Natural killer cell (primary cell): ENCODE data around the gene TMEM135. TPM values are rescaled to one million over a fixed set of nuclear protein-coding genes. Genes with fewer than 3 reads are reported as not detected.

ENCODE experiments used
- ATAC-seq, 3 donors: fragments of 150-1000 bp in 2 of 3; fragments of 200-7000 bp in 1 of 3; cut with Tn5 transposase; 1 replicate in 1 of 3; 2 replicates in 2 of 3; pipeline ENCODE4 v1.10.0; 2021; ENCODE audit warnings: mild to moderate bottlenecking in 2 of 3, moderate library complexity in 2 of 3
- DNase-seq, 2 donors: peaks; one replicate each; pipeline versions ENCODE4 v3.0.0 to v3.0.0-alpha.2; 2013 to 2021; ENCODE audit warnings: mixed read lengths in 1 of 2
- H3K27ac ChIP-seq: one replicate; pipeline ENCODE4 v1.5.1; 2013; ENCODE audit warnings: mild to moderate bottlenecking, low read length
- H3K27me3 ChIP-seq: one replicate; pipeline ENCODE4 v1.6.1; 2013; ENCODE audit warnings: low read length; ENCODE audit not compliant: control insufficient read depth, insufficient read depth
- H3K36me3 ChIP-seq: one replicate; pipeline ENCODE4 v1.6.1; 2013; ENCODE audit warnings: low read length; ENCODE audit not compliant: control insufficient read depth, insufficient read depth
- H3K4me1 ChIP-seq: one replicate; pipeline ENCODE4 v1.6.1; 2013; ENCODE audit warnings: low read length; ENCODE audit not compliant: control insufficient read depth, insufficient read depth
- H3K4me3 ChIP-seq: one replicate; pipeline ENCODE4 v1.5.1; 2013; ENCODE audit warnings: low read length
- H3K9me3 ChIP-seq: one replicate; pipeline ENCODE4 v1.6.1; 2013; ENCODE audit warnings: low read length; ENCODE audit not compliant: control insufficient read depth, insufficient read depth
- H3K27ac Mint-ChIP-seq, 2 donors: one replicate each; pipeline ENCODE4 v1.8.0; 2022; ENCODE audit warnings: mild to moderate bottlenecking in 2 of 2, mixed read lengths in 2 of 2, moderate library complexity in 1 of 2
- H3K27me3 Mint-ChIP-seq, 2 donors: one replicate each; pipeline ENCODE4 v1.8.0; 2022; ENCODE audit warnings: low read depth in 2 of 2, mixed read lengths in 2 of 2
- H3K36me3 Mint-ChIP-seq: one replicate; pipeline ENCODE4 v1.8.0; 2022; ENCODE audit warnings: mixed read lengths
- H3K4me1 Mint-ChIP-seq, 2 donors: one replicate each; pipeline ENCODE4 v1.8.0; 2022; ENCODE audit warnings: mixed read lengths in 2 of 2
- H3K4me3 Mint-ChIP-seq: one replicate; pipeline ENCODE4 v1.8.0; 2022; ENCODE audit warnings: mild to moderate bottlenecking, moderate library complexity, mixed read lengths
- H3K9me3 Mint-ChIP-seq, 2 donors: one replicate each; pipeline ENCODE4 v1.8.0; 2022; ENCODE audit warnings: mixed read lengths in 2 of 2
- WGBS: methylation state at CpG from one replicate; pipeline ENCODE4 v1.1.7; 2013; ENCODE audit warnings: missing lambda C conversion rate; ENCODE audit not compliant: insufficient coverage; 5-methylcytosine and 5-hydroxymethylcytosine counted together
- intact Hi-C: fragments of 100-400 bp; cut with micrococcal nuclease; formaldehyde crosslinking; loops from one replicate; pipeline ENCODE4 v1.14.2; 2022
- total RNA-seq, 4 donors: library from RNA; stranded (reverse); fragments of 120-200 nt in 1 of 4; gene quantifications; one replicate each; pipeline versions ENCODE4 v1.2.3 to v1.2.4, GENCODE V29; 2013 to 2022
- TF ChIP-seq, protein P1 (sequence below): fragments of 200-600 bp; IDR thresholded peaks from one replicate; pipeline ENCODE4 v1.8.0; 2022; ENCODE audit warnings: antibody characterized with exemption

Gene TMEM135
- total RNA-seq, 3 donors from 2014 or later (not counting 1 experiment from before 2014, with no cell fraction given): 18.8 to 42.0 (median 36.1) TPM

DNA sequence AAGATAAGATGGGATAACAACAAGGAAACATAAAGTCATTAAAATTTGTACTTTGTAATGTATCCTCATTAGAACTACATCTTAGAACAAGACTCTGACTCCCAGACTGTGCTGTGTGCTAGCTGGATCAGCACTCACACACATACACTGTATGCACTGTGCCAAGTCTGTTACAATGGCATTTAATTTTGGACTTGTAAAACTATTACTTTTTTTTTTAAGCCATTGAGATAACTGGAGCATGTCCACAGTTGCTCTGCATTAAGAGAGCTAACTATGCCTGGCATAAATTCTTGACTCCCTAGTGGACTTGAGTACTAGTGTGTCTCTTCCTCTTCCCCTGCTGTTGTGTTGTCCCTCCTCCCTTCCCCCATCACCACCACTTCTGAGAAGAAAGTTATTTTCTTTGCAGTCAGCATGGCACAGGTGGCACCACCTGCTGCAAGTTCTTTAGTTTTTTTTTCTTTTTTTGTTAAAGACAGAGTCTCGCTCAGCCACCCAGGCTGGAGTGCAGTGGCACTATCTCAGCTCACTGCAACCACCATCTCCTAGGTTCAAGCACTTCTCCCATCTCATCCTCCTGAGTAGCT is 268.6 kb downstream of the TMEM135 start:
- Histone ChIP-seq H3K27me3 (no peaks in the 10 kb centered on the region), H3K9me3 (no peaks in the 10 kb centered on the region), H3K4me3 (no peak overlapping the region), H3K36me3 (peaks cover 5% of the 10 kb centered on the region), H3K27ac (no peak overlapping the region), H3K4me1 (peaks cover under 1% of the 10 kb centered on the region)
- peaks cover 1 to 4% of the 10 kb centered on the region in 2 donors for H3K4me1 Mint-ChIP-seq
- TF ChIP-seq, protein P1, sequence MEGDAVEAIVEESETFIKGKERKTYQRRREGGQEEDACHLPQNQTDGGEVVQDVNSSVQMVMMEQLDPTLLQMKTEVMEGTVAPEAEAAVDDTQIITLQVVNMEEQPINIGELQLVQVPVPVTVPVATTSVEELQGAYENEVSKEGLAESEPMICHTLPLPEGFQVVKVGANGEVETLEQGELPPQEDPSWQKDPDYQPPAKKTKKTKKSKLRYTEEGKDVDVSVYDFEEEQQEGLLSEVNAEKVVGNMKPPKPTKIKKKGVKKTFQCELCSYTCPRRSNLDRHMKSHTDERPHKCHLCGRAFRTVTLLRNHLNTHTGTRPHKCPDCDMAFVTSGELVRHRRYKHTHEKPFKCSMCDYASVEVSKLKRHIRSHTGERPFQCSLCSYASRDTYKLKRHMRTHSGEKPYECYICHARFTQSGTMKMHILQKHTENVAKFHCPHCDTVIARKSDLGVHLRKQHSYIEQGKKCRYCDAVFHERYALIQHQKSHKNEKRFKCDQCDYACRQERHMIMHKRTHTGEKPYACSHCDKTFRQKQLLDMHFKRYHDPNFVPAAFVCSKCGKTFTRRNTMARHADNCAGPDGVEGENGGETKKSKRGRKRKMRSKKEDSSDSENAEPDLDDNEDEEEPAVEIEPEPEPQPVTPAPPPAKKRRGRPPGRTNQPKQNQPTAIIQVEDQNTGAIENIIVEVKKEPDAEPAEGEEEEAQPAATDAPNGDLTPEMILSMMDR: no peak
- H3K9me3 Mint-ChIP-seq: no peaks in the 10 kb centered on the region
- DNase-seq (no peak), ATAC-seq (no peak)
- no peaks in the 10 kb centered on the region for H3K36me3 Mint-ChIP-seq
- no peaks in the 10 kb centered on the region for H3K27me3 Mint-ChIP-seq
- WGBS: 100% methylated on average over 1 of the region's 1 CpG
- intact Hi-C loops: no loop called here
- no peak overlapping the region for H3K4me3 Mint-ChIP-seq
- H3K27ac Mint-ChIP-seq: no peak overlapping the region

DNA sequence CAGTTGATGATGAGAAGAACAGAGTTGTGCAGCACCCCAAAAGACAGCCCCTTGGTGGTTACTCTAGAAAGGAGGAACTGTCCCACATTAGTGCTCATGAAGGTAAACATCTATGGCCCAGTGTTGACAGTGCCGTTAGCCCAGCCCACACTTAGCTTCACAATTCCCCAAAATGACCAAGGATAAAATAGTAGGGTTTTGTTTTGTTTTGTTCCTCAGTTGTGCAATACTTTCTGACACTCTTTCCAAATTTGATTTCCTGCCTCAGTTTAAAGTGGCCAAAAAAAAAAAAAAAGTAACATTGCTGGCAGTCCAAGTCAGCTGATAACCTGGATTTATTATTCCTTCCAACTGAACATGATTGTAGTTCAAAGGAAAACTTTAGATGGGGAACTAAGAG is 269.4 kb downstream of the TMEM135 start:
- peaks cover 5% of the 10 kb centered on the region for H3K36me3 ChIP-seq
- WGBS: no CpG with 5 or more reads among the region's 1 CpG

DNA sequence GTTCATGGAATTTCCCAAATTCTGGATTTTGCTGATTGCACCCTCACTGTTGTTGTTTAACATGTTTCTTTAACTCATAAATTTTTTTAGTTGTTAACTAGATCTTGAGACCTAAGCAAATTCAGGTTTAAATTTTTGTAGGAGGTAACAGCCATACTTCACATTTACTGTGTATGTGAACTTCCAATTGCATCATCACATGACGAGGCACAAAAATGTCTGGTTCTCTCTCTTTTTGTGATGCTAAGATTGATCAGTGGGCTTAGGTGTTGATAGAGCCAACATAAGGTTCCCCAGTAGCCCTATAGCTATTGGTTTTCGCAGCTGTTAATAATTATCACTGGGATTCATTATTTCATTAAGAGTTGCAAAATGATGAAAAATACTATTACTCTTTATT is 277.5 kb downstream of the TMEM135 start:
- H3K27ac Mint-ChIP-seq: no peak overlapping the region
- TF ChIP-seq, protein P1: no peak
- H3K27me3 Mint-ChIP-seq: no peaks in the 10 kb centered on the region
- H3K4me3 Mint-ChIP-seq: no peak overlapping the region
- no peaks in the 10 kb centered on the region for H3K4me1 Mint-ChIP-seq
- no peaks in the 10 kb centered on the region for H3K9me3 ChIP-seq
- WGBS: 100% methylated on average over 2 of the region's 2 CpGs
- intact Hi-C loops: no loop called here
- peaks cover 7% of the 10 kb centered on the region for H3K36me3 Mint-ChIP-seq
- H3K4me1 ChIP-seq: no peaks in the 10 kb centered on the region
- no peaks in the 10 kb centered on the region for H3K9me3 Mint-ChIP-seq
- no peak for ATAC-seq
- no peak overlapping the region for H3K27ac ChIP-seq
- DNase-seq: no peak
- H3K4me3 ChIP-seq: no peak overlapping the region
- H3K36me3 ChIP-seq: peaks cover 7% of the 10 kb centered on the region
- no peaks in the 10 kb centered on the region for H3K27me3 ChIP-seq

More for the DNA sequence above, 269.4 kb downstream of the TMEM135 start:
- Histone ChIP-seq H3K4me1 (no peaks in the 10 kb centered on the region), H3K4me3 (no peak overlapping the region), H3K9me3 (no peaks in the 10 kb centered on the region), H3K27me3 (no peaks in the 10 kb centered on the region), H3K27ac (no peak overlapping the region)
- ATAC-seq (no peak), DNase-seq (no peak)
- Mint-ChIP-seq H3K36me3 (no peaks in the 10 kb centered on the region), H3K9me3 (no peaks in the 10 kb centered on the region), H3K4me3 (no peak overlapping the region), H3K27me3 (no peaks in the 10 kb centered on the region), H3K27ac (no peak overlapping the region), H3K4me1 (peaks cover 0 to 4% of the 10 kb centered on the region in 2 donors)
- TF ChIP-seq, protein P1: no peak
- intact Hi-C loops: no loop called here

DNA sequence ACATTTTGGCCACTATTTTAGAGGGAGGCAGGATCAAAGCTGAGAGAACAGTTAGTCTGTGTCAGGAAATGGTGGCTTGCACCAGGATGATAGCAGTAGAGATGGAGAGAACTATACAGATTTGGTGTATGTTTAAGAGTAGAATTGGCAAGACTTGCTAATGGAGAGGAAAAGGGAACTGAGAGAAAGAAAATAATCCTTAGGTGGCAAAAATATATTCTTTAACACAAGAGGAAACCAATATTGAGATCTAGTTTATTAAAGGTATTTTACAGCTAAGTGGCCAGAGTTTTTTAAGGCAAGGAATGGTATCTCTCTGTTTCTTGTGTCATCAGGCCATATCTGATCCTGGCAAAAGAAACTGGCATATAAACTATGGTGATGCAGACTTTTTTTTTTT is 278.8 kb downstream of the TMEM135 start:
- Mint-ChIP-seq H3K4me3 (no peak overlapping the region), H3K27ac (no peak overlapping the region), H3K9me3 (no peaks in the 10 kb centered on the region), H3K27me3 (no peaks in the 10 kb centered on the region), H3K36me3 (peaks cover 7% of the 10 kb centered on the region), H3K4me1 (no peaks in the 10 kb centered on the region)
- Histone ChIP-seq H3K4me3 (no peak overlapping the region), H3K9me3 (no peaks in the 10 kb centered on the region), H3K4me1 (no peaks in the 10 kb centered on the region), H3K27me3 (no peaks in the 10 kb centered on the region), H3K27ac (no peak overlapping the region), H3K36me3 (peaks cover 14% of the 10 kb centered on the region)
- intact Hi-C loops: no loop called here
- DNase-seq (no peak), ATAC-seq (no peak)
- TF ChIP-seq, protein P1: no peak
